Choroid plexus epithelial cell (primary cell): Measurements from ENCODE around the gene DDX3X.
"Not testable (repeated sequence)": the region's sequence is repeated elsewhere in the genome, so short reads cannot be mapped to it uniquely, and the experiment has no call there.

Source experiments
- DNase-seq: peaks from one replicate; pipeline ENCODE4 v3.0.0-alpha.2; 2010; ENCODE audit warnings: low read depth
- H3K4me3 ChIP-seq: 2 replicates; pipeline ENCODE4 v1.5.1; 2011; ENCODE audit warnings: low read depth, mild to moderate bottlenecking, control low read depth, low read length, moderate library complexity
- CTCF ChIP-seq: conservative IDR thresholded peaks from 2 replicates; pipeline ENCODE4 v1.5.1; 2011; ENCODE audit warnings: low read depth, mild to moderate bottlenecking, control low read depth, inconsistent platforms, low read length, moderate library complexity

The DDX3X gene

GRCh38 chrX:41353985-41354384, 20.0 kb downstream of the DDX3X start:
- no peak for DNase-seq
- TF ChIP-seq CTCF = no peak
- no peak overlapping the region for H3K4me3 ChIP-seq

DNA sequence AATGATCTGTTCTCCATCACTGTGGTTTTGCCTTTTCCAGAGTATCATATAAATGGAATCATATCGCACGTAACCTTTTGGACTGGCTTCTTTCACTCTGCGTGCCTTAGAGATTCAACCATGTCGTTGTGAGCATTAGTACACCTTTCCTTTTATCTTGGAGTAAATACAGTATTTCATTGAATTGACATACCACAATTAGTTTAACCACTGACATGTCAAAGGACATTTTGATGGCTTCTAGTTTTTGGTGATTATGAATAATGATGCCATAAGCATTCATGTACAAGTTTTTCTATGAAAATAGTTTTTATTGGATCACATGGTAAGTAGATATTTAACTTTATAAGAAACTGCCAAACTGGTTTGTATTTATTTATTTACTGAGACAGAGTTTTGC, 35.2 kb downstream of the DDX3X start:
- DNase-seq = no peak
- TF ChIP-seq CTCF = no peak
- no peak overlapping the region for H3K4me3 ChIP-seq

- not testable (repeated sequence) for DNase-seq, H3K4me3 ChIP-seq
These were observed 37.6 kb downstream of the DDX3X start for GRCh38 chrX:41371575-41371974.

- TF ChIP-seq CTCF = no peak
These were observed 40.1 kb downstream of the DDX3X start for GRCh38 chrX:41373989-41374606.

GRCh38 chrX:41377624-41378023, 43.7 kb downstream of the DDX3X start:
- DNase-seq = peak; percentile 20
- TF ChIP-seq CTCF = no peak
- H3K4me3 ChIP-seq = no peak overlapping the region

More at GRCh38 chrX:41373989-41374606, 40.1 kb downstream of the DDX3X start:
- no peak overlapping the region for H3K4me3 ChIP-seq
- no peak for DNase-seq

DNA sequence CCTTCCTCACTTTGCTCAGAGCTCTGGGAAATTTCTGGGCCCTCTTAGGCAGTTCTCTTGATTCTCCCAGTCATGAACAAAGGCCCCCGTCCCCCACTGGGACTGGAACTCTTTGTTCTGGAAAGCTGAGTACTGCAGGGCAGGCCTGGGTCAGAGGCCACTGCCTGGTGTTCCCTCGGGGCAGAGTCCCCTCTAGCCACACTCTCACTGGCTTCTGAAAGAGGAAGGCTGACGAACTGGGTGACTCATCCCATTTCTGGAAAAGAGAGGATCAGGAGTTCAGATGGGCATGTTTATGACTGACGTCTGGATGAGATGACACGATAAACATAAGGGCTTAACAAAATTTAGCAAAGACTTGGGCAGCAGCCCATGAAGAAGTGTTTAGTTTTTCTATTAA, 47.7 kb downstream of the DDX3X start:
- TF ChIP-seq CTCF = no peak
- DNase-seq = peak; percentile 84
- no peak overlapping the region for H3K4me3 ChIP-seq

DNA sequence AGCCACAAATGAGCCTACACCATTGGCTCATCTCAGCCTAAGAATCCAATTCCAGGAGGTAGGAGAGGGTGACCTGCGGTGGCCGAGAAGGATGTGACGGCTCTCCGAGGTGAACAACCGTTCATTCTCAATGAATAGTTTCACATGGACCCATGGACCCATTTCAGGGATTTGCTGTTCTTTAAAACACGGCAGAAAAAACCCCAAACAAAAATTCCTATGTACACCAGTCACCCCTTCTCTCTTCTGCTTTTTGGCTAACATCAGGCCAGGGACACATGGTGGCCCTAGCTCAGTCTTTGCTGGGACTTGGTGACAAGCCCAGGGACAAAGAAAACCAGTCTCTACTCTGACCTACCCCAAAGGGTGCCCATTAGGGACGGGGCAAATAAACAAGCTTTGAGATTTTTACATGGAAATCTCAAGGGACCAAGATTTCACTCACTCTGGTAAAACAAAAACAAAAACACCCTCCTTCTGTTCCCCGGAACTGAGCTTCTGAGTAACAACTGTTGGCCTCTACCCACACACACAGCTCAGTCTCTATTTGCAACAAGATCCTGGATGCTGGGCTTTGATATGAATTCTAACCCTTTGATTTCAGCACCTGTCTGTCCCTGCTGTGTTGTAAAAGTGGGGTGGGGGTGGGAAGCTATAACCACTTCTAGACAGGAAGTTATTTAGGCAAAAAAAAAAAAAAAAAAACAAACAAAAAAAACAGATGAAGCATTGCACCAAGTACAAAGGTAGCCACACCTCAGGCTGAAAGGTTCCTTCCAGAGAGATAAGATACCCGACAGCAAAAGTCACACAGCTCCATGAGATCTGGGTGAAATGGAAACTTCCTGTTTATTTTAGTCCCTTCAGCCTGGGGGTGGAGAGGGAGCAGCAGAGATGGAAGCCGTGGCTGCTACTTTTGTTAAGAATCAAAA, 49.0 kb downstream of the DDX3X start:
- no peak for TF ChIP-seq CTCF
- no peak overlapping the region for H3K4me3 ChIP-seq
- DNase-seq = peak; percentile 63
